Head of caudate nucleus (tissue), 42 donors: ENCODE measurements around the gene PLET1.
A peak's percentile ranks its signal among the peaks of the same experiment; 100 is the strongest.
"Not testable (repeated sequence)": the region's sequence is repeated elsewhere in the genome, so short reads cannot be mapped to it uniquely, and the experiment has no call there.

Source experiments
- DNase-seq, 42 donors: peaks; one replicate each; pipeline versions ENCODE4 v3.0.0 to v3.0.0-alpha.2; 2020 to 2021; ENCODE audit warnings: mixed read lengths in 7 of 42
- intact Hi-C: fragments of 100-400 bp; cut with DNase I; formaldehyde crosslinking; loops from one replicate; pipeline ENCODE4 v1.15.0; 2022

Gene PLET1

GRCh38 chr11:112225753-112226061 lies 35.0 kb downstream of the PLET1 start:
- peak in 1 of 42 donors; percentile 50 for DNase-seq
- intact Hi-C loops = loop anchor here (2.0 kb wide), 1 partner anchor 55 kb away; no protein-coding TSS in a partner anchor

- intact Hi-C loops = no loop called here
Observed at GRCh38 chr11:112223754-112224532, 36.7 kb downstream of the PLET1 start.

GRCh38 chr11:112223121-112223520 lies 37.5 kb downstream of the PLET1 start:
- no peak for DNase-seq
- intact Hi-C loops = no loop called here

More at GRCh38 chr11:112223754-112224532, 36.7 kb downstream of the PLET1 start:
- no peak for DNase-seq

GRCh38 chr11:112222303-112222702 lies 38.4 kb downstream of the PLET1 start:
- no peak for DNase-seq
- intact Hi-C loops = no loop called here

GRCh38 chr11:112221274-112221835 lies 39.3 kb downstream of the PLET1 start:
- DNase-seq = no peak
- intact Hi-C loops = no loop called here

GRCh38 chr11:112219476-112220232 lies 41.0 kb downstream of the PLET1 start:
- intact Hi-C loops = loop anchor here (5.0 kb wide), 1 partner anchor 58 kb away; no protein-coding TSS in a partner anchor
- DNase-seq = peak in 32 of 42 donors; percentile 6 to 84 (median 49)

- intact Hi-C loops = loop anchor here (5.0 kb wide), 1 partner anchor 61 kb away; no protein-coding TSS in a partner anchor
- DNase-seq = no peak
Observed at GRCh38 chr11:112216561-112217105, 44.0 kb downstream of the PLET1 start.

GRCh38 chr11:112215621-112216020 lies 45.0 kb downstream of the PLET1 start:
- no peak for DNase-seq
- intact Hi-C loops = loop anchor here (5.0 kb wide), 1 partner anchor 62 kb away; no protein-coding TSS in a partner anchor

GRCh38 chr11:112213753-112214152 lies 46.9 kb downstream of the PLET1 start:
- intact Hi-C loops = no loop called here
- DNase-seq = no peak

GRCh38 chr11:112212710-112213109 lies 48.0 kb downstream of the PLET1 start:
- no peak for DNase-seq

GRCh38 chr11:112212290-112212689 lies 48.4 kb downstream of the PLET1 start:
- DNase-seq = no peak
- intact Hi-C loops = no loop called here

More at GRCh38 chr11:112212710-112213109, 48.0 kb downstream of the PLET1 start:
- intact Hi-C loops = no loop called here

GRCh38 chr11:112211536-112211935 lies 49.1 kb downstream of the PLET1 start:
- intact Hi-C loops = no loop called here
- DNase-seq = no peak

- no peak for DNase-seq
- intact Hi-C loops = no loop called here
Observed at GRCh38 chr11:112210890-112211289, 49.8 kb downstream of the PLET1 start.

- DNase-seq = peak in 1 of 42 donors; percentile 49
- intact Hi-C loops = no loop called here
Observed at GRCh38 chr11:112206071-112206470, 54.6 kb downstream of the PLET1 start.

GRCh38 chr11:112200252-112200651 lies 60.4 kb downstream of the PLET1 start:
- DNase-seq = no peak
- intact Hi-C loops = no loop called here

- DNase-seq, intact Hi-C loops: not testable (repeated sequence)
Observed at GRCh38 chr11:112199101-112199500, 61.6 kb downstream of the PLET1 start.
